GM18520 (cell line): ENCODE measurements around the gene ISG15.

Experiments used
- ATAC-seq: cut with Tn5 transposase; IDR thresholded peaks from one replicate; pipeline ENCODE4 v1.9.1; 2021; ENCODE audit not compliant: unreplicated experiment

Gene ISG15

DNA sequence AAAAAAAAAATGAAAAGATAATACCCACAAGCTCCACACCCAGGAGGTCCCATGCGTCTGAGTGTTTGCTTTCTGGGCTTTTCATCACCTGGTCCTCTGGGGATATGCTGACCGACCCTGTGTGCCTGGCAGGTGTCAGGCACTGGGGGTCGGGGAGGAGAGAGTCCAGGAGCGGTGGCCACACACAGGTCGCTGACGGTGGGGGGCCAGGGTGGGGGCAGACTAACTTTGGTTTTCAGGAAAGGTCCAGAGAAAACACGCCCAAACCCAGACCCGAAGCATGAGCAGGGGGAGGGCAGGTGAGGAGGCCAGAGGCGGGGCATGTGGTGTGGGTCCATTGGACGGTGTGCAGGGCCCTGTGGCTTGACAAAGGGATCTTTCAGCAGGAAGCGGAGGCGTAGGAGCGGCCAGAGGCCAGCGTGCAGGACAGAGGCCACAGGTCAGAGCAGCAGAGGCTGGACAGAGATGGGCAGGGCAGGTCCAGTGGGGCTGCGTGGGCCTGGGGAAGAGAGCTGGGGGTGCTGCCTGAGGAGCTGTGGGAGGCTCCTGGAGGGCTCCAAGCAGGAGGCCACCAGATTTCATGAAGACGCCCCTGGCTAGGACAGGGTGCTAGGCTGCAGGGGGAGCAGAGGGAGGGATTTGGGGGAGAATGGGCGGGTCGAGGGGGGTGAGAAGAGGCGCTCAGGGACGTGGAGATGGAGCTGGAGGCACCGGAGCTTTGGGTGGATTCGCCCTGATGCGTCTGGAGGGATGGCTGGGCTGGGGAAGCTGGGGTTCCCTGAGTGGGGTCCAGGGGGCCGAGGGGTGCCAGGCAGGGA lies 45.0 kb downstream of the ISG15 start:
- ATAC-seq = no peak

DNA sequence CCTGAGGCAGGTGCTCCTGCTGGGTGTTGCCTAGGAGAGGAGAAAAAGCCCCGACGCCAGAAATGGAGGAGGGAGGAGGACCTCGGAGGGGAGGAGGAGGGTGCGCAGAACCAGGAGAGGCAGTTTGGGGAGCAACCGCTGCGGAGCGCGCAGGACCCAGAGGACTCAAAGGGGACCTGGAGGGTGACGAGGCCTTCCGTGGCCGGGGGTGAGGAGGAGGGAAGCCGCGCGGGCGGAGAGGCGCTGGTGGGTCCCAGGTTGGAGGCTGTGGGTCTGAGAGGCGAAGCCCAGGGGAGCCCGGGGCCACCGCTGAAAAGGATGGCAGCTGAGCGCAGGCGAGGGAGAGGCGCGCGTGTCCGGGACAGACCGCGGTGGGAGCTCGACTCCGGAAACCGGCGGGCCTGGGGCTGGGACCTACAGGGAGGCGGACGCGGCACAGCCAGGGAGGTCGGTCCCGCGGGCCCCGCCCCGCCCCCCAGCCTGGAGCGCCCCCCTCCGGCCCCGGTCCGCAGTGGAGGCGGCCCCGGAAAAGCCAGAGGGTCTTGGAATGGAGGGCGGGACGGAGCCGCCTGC lies 45.7 kb downstream of the ISG15 start:
- ATAC-seq = peak; percentile 22

DNA sequence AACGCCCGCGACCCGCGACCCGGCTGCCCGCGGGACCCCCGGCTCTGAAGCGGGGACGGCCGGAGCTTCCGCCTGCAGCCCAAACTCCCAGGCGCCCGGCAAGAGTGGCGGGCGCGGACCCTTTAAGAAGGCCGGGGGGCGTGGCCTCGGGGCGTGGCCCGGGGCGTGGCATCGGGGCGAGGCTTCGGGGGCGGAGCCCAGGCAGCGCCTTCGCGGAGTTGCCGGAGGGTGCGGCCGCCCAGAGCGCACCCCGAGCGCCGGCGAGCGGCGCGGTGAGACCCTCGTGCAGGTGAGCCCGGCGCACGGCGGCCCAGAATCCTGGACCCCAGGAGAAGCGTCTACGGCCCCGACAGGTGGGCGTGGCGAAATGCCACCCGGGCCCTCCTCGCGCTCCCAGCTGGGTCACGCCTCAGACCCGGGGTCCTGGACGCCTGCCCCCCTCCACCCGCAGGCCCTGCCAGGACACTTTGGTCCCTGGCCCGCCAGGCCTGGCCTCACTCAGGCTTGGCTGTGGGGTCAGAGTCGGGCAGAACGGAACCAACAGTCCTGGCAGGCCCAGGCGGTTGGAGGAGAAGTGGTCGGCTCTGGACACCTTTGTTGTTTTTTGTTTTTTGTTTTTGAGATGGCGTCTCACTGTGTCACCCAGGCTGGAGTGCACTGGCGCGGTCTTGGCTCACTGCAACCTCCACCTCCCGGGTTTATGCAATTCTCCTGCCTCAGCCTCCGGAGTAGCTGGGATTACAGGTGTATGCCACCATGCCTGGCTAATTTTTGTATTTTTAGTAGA lies 46.4 kb downstream of the ISG15 start:
- ATAC-seq = peak; percentile 37

DNA sequence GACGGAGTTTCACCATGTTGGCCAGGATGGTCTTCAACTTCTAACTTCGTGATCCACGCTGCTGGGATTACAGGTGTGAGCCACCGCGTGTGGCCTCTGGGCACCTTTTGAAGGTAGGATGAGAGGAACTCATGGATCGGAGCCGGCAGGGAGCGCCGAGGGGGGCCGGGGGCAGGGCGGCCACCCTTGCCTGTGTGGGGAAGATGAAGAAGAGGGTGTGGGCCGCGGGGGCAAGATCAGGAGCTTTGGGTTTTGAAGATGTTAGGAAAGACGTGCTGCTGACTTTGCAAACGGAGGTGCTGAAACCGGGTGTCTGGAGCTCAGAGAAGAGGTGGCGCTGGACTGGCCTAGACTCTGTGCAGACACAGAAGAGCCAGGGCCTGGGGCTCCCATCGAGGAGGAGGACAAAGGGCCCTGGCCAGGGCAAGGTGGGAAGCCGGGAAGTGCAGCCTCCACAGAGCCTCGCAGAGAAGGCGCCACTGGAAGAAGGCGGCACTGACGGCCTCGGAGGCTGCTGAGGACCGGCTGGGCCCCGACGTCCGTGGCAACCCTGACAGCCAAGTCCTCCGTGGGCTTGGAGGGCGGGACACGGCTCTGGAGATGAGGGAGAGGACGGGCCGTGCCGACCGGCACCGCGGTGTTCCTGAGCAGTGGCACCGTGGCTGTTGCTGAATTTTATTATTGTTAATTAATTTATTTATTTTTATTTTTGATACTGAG lies 47.1 kb downstream of the ISG15 start:
- ATAC-seq = no peak

DNA sequence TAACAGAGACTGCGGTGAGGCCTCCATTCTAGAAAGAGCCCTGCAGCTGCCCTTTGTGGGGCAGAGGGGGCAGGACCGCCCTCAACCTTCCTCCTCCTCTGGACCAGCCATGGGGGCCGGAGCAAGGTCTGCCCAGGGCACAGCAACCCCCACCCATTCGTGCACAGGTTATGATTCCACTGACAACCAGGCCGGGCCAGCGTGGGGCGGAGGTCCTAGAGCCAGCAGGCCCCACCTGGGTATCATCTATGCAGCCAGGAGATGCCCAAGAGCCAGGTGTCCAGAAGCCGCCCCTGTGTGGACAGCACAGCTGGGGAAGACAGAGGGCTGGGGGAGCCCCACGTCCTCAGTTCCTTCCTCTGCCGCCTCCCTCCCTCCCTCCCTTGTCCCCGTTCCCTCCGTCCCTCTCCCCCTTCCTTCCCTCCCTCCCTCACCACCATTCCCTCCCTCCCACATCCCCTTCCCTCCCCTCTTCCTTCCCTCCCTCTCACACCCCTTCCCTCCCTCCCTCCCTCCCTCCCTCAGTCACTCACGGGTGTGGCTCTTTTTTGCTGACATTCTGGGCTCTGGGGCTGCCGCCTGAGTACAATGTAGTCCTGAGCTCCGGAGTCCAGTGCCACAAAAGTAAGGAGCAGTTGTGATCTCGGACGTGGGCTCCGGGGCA lies 48.5 kb downstream of the ISG15 start:
- ATAC-seq = no peak

DNA sequence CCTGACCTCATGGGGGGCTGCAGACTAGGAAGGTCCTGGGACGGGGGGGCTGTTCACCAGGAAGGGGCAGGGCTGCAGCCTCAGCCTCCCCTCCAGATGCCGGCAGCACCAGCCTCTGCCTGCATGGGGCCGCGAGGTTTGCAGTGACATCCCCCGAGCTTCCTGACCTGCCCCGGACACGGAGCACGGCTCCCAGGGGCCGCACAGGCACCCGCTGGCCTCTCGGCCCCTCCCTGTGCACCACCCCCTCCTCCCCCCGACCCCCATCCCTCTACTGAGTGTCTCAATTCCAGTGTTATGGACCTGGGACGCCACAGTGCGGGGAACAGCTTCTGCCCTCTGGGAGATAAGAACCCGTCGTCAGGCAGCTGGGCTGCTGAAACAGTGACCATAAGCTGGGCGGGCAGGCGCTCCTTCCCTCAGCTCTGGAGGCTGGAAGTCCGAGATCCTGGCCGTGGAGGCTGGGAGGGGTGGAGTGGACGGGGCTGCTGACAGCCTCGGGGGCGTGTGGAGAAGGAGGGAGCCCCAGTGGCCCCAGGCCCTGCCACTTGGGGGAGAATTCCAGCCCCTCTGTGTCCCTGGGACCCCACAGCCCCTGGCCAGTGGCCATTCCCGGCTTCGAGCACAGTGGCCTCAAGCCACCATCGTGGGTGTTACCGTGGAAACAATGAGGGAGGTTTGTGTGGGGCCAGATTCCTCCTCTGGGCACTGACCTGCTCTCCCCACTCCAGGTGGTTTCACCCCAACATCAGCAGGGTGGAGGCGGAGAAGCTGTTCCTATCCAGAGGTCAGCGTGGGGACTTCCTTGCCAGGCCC lies 49.3 kb downstream of the ISG15 start:
- no peak for ATAC-seq

DNA sequence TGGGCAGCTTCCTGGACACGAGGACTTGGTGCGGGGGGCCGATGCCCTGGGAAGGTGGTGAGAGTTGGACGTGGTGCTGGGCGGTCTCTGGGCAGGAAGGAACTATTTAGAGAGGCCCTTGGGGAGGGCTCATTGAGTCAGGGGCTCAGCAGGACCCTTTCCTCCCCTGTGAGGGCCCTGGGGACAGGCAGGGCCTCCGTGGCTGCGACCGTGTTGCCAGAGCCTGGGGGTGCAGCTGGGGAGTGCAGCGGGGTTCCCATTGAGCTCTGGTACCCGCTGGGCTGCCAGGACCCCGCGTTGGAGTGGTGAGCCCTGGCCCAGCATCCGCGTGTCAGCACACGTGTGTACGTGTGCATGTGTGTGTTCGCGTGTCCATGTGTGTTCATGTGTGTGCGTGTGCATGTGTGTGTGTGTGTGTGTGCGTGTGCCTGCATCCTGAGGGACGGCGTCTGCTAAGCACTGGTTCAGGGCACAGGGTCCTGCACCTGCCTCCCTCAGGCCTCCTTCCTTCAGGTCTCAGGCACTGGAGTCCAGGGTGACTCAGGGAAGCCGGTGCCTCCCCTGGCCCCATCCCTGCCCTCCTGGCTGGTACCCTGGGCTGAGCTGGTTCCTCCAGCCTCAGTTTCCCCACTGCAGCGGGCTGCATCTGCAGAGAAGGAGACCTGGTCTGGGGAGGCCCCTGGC lies 50.1 kb downstream of the ISG15 start:
- no peak for ATAC-seq
